A549 (cell line): Measurements from ENCODE around the gene N4BP3. TPM values are rescaled to one million over a fixed set of nuclear protein-coding genes. Genes with fewer than 3 reads are reported as not detected.

Source experiments
- ATAC-seq, 2 experiments: fragments of 200-7000 bp in 1 of 2; fragments of >200 bp in 1 of 2; cut with Nextera tagmentation in 1 of 2; cut with Tn5 transposase in 1 of 2; 3 replicates each; pipeline versions ENCODE4 v1.8.0 to v1.9.1; 2018 to 2020; ENCODE audit warnings: mild to moderate bottlenecking in 1 of 2, moderate library complexity in 1 of 2
- CTCF ChIA-PET: fragments of 300-600 bp; sonication (Branson Sonifier 250); formaldehyde crosslinking; extraction: SDS; loops from one replicate; lab custom pipeline; 2021; ENCODE audit warnings: antibody characterized with exemption, inconsistent platforms; lab: Yijun Ruan, JAX
- POLR2A ChIA-PET: fragments of 350-600 bp; formaldehyde crosslinking; extraction: SDS; loops from one replicate; lab custom pipeline; 2021; ENCODE audit warnings: antibody characterized with exemption, inconsistent platforms; lab: Yijun Ruan, JAX
- DNase-seq, 2 experiments: peaks; one replicate each; pipeline versions ENCODE4 v3.0.0 to v3.0.0-alpha.2; 2011 to 2016; ENCODE audit warnings: low read depth in 1 of 2, low spot score in 1 of 2
- FAIRE-seq: peaks from 2 replicates; lab custom pipeline; 2011; peaks lifted over from hg19 to GRCh38; lab: Jason Lieb, UNC
- H3K27ac ChIP-seq, 2 experiments: fragments of >200 bp; sonication (Bioruptor Twin); formaldehyde crosslinking; 3 replicates each; pipeline ENCODE4 v1.5.1; 2016 to 2017
- H3K4me1 ChIP-seq: fragments of >200 bp; sonication (Bioruptor Twin); formaldehyde crosslinking; 3 replicates; pipeline ENCODE4 v1.6.1; 2016
- H3K4me2 ChIP-seq: fragments of >200 bp; sonication (Bioruptor Twin); formaldehyde crosslinking; 3 replicates; pipeline ENCODE4 v1.6.1; 2016
- H3K4me3 ChIP-seq: fragments of >200 bp; sonication (Bioruptor Twin); formaldehyde crosslinking; 3 replicates; pipeline ENCODE4 v1.5.1; 2016
- H3K9me3 ChIP-seq: fragments of >200 bp; sonication (Bioruptor Twin); formaldehyde crosslinking; 3 replicates; pipeline ENCODE4 v1.6.1; 2016
- BHLHE40 ChIP-seq: IDR thresholded peaks from 2 replicates; pipeline ENCODE4 v1.6.1; 2012; ENCODE audit warnings: low read depth, low read length, inconsistent platforms
- CBX8 ChIP-seq: fragments of 200-600 bp; sonication (generic); IDR thresholded peaks from 2 replicates; pipeline ENCODE4 v1.6.1; 2016
- CTCF ChIP-seq: fragments of >200 bp; sonication (Bioruptor Twin); formaldehyde crosslinking; IDR thresholded peaks from 3 replicates; pipeline ENCODE4 v1.5.1; 2016
- E2F6 ChIP-seq: IDR thresholded peaks from 2 replicates; pipeline ENCODE4 v1.6.1; 2012; ENCODE audit warnings: low read depth, borderline replicate concordance
- EP300 ChIP-seq, 2 experiments: fragments of >200 bp; sonication (Bioruptor Twin); formaldehyde crosslinking; IDR thresholded peaks; 2 replicates in 1 of 2; 3 replicates in 1 of 2; pipeline ENCODE4 v1.6.1; 2016 to 2017
- ESRRA ChIP-seq: fragments of 150-350 bp; IDR thresholded peaks from 2 replicates; pipeline ENCODE4 v1.6.1; 2014; ENCODE audit warnings: mild to moderate bottlenecking, low read length, borderline replicate concordance
- FOSL2 ChIP-seq, 2 experiments: fragments of 450-650 bp in 1 of 2; fragments of >200 bp in 1 of 2; sonication (Bioruptor Twin) in 1 of 2; formaldehyde crosslinking; IDR thresholded peaks; 2 replicates each; pipeline versions ENCODE4 v1.5.0 to v1.6.1; 2016 to 2020; ENCODE audit warnings: mild to moderate bottlenecking in 1 of 2, moderate library complexity in 1 of 2
- FOXS1 ChIP-seq: fragments of 250-450 bp; sonication (Bioruptor Pico); IDR thresholded peaks from 2 replicates; pipeline ENCODE4 v1.5.0; 2020; ENCODE audit warnings: mild to moderate bottlenecking, moderate library complexity
- GATA3 ChIP-seq: IDR thresholded peaks from 2 replicates; pipeline ENCODE4 v1.6.1; 2012; ENCODE audit warnings: borderline replicate concordance
- HDAC2 ChIP-seq: fragments of 200-600 bp; sonication (generic); IDR thresholded peaks from 2 replicates; pipeline ENCODE4 v1.6.1; 2016
- HEYL ChIP-seq: fragments of 250-450 bp; sonication (Bioruptor Pico); IDR thresholded peaks from 2 replicates; pipeline ENCODE4 v1.8.0; 2021; ENCODE audit warnings: mild to moderate bottlenecking, moderate library complexity
- HOXB5 ChIP-seq: fragments of 250-450 bp; sonication (Bioruptor Pico); IDR thresholded peaks from 2 replicates; pipeline ENCODE4 v1.5.0; 2020; ENCODE audit warnings: mild to moderate bottlenecking, moderate library complexity
- JUN ChIP-seq, 2 experiments: fragments of >200 bp; sonication (Bioruptor Twin); formaldehyde crosslinking; IDR thresholded peaks; 2 replicates in 1 of 2; 3 replicates in 1 of 2; pipeline ENCODE4 v1.6.1; 2016 to 2017
- JUNB ChIP-seq: fragments of >200 bp; sonication (Bioruptor Twin); formaldehyde crosslinking; IDR thresholded peaks from 2 replicates; pipeline ENCODE4 v1.6.1; 2016
- MAX ChIP-seq: IDR thresholded peaks from 2 replicates; pipeline ENCODE4 v1.6.1; 2012
- MAZ ChIP-seq: fragments of 150-350 bp; IDR thresholded peaks from 2 replicates; pipeline ENCODE4 v1.6.1; 2014; ENCODE audit warnings: antibody characterized with exemption, low read depth, low read length, borderline replicate concordance
- POLR2AphosphoS2 ChIP-seq: conservative IDR thresholded peaks from 2 replicates; pipeline ENCODE4 v1.6.1; 2012; ENCODE audit warnings: low read length, improper control_type of control experiment, inconsistent platforms
- RARB ChIP-seq: fragments of 250-450 bp; sonication (Bioruptor Pico); IDR thresholded peaks from 2 replicates; pipeline ENCODE4 v1.8.0; 2021; ENCODE audit warnings: mild to moderate bottlenecking, moderate library complexity
- RCOR1 ChIP-seq: fragments of 150-350 bp; IDR thresholded peaks from 2 replicates; pipeline ENCODE4 v1.6.1; 2014; ENCODE audit warnings: antibody characterized with exemption, low read length, low read depth
- RFX5 ChIP-seq: fragments of 450-650 bp; IDR thresholded peaks from 2 replicates; pipeline ENCODE4 v1.7.1; 2014; ENCODE audit warnings: antibody characterized with exemption, mild to moderate bottlenecking, moderate library complexity
- RNF2 ChIP-seq: fragments of 200-600 bp; sonication (generic); IDR thresholded peaks from 2 replicates; pipeline ENCODE4 v1.6.1; 2016; ENCODE audit warnings: low read depth, mild to moderate bottlenecking, antibody characterized with exemption, moderate library complexity, borderline replicate concordance
- SREBF2 ChIP-seq: fragments of 450-650 bp; IDR thresholded peaks from 2 replicates; pipeline ENCODE4 v1.6.1; 2014; ENCODE audit warnings: mild to moderate bottlenecking, moderate library complexity
- TFCP2L1 ChIP-seq: fragments of 250-450 bp; sonication (Bioruptor Pico); IDR thresholded peaks from 2 replicates; pipeline ENCODE4 v1.5.0; 2021; ENCODE audit warnings: mild to moderate bottlenecking
- ZC3H11A ChIP-seq: fragments of 450-650 bp; IDR thresholded peaks from 2 replicates; pipeline ENCODE4 v1.6.1; 2014; ENCODE audit warnings: antibody characterized with exemption, mild to moderate bottlenecking
- ZFP36 ChIP-seq: fragments of 450-650 bp; IDR thresholded peaks from 2 replicates; pipeline ENCODE4 v1.6.1; 2014; ENCODE audit warnings: borderline replicate concordance; ENCODE audit not compliant: partially characterized antibody
- ZNF302 ChIP-seq: fragments of 250-450 bp; sonication (Bioruptor Pico); IDR thresholded peaks from 2 replicates; pipeline ENCODE4 v1.9.0; 2021; ENCODE audit warnings: inconsistent platforms, mild to moderate bottlenecking, moderate library complexity
- WGBS: methylation state at CpG from one replicate; pipeline ENCODE4 v1.1.6; 2017; ENCODE audit errors: missing lambda C conversion rate; 5-methylcytosine and 5-hydroxymethylcytosine counted together
- polyA plus RNA-seq, 4 experiments: library from polyadenylated mRNA; depleted of rRNA in 3 of 4; stranded (reverse); fragments of >200 nt; fragmentation: RNase III in 1 of 4; extraction: RNeasy Plus Mini Kit Qiagen cat#74134 plus additional on column Dnase treatment in 1 of 4; gene quantifications; 2 replicates in 3 of 4; 3 replicates in 1 of 4; pipeline ENCODE4 v1.2.3, GENCODE V29; 2011 to 2017

Gene N4BP3
- polyA plus RNA-seq, 2 of the 4 experiments (the other 2 are of a cell fraction): 0.12 to 0.15 TPM

GRCh38 chr5:178107756-178108310 is 5.5 kb upstream of the N4BP3 start:
- FAIRE-seq (no peak), ATAC-seq (peak in 1 of 2 experiments; percentile 23; a peak in 3 of 6 replicates)
- POLR2A ChIA-PET: no interaction called here

GRCh38 chr5:178108446-178108845 is 4.9 kb upstream of the N4BP3 start:
- TF ChIP-seq SREBF2 (no peak), JUNB (no peak), MAX (no peak), FOSL2 (IDR thresholded peaks at IDR 0.05) (no peak), FOSL2 (CRISPR knock-in tag; IDR thresholded peaks at IDR 0.05) (no peak), RNF2 (no peak)
- TF ChIP-seq, all 56 proteins: peak for 0
- ChIA-PET POLR2A (no interaction called here), CTCF (interaction anchor here (1.7 to 5.6 kb wide), 2 partner anchors 12 to 33 kb away, joined by 7 to 25 read pairs; no protein-coding TSS in a partner anchor)
- ATAC-seq: no peak
- Histone ChIP-seq H3K9me3 (no peaks in the 10 kb centered on the region), H3K4me3 (no peak overlapping the region), H3K4me2 (no peak overlapping the region), H3K4me1 (0 out of 3 replicates have a peak, but pooled peaks cover 3% of the 10 kb centered on the region), H3K27ac (no peak overlapping the region)
- WGBS: 73% methylated on average over 7 of the region's 7 CpGs
- no peak for DNase-seq
- FAIRE-seq: no peak

More at GRCh38 chr5:178107756-178108310, 5.5 kb upstream of the N4BP3 start:
- no peak for TF ChIP-seq TFCP2L1 (CRISPR knock-in tag)
- TF ChIP-seq ZNF302 (CRISPR knock-in tag): no peak
- no peak for TF ChIP-seq FOXS1 (CRISPR knock-in tag)
- no peak for TF ChIP-seq ZC3H11A
- TF ChIP-seq HOXB5 (CRISPR knock-in tag): no peak
- TF ChIP-seq RARB (CRISPR knock-in tag): no peak
- TF ChIP-seq RCOR1: no peak
- no peak for TF ChIP-seq EP300 (IDR thresholded peaks at IDR 0.05)
- no peak for TF ChIP-seq JUN (IDR thresholded peaks at IDR 0.05)
- no peak for TF ChIP-seq JUNB
- no peak for TF ChIP-seq E2F6
- TF ChIP-seq ESRRA: no peak
- TF ChIP-seq CBX8: no peak
- no peak for TF ChIP-seq BHLHE40
- TF ChIP-seq ZFP36: no peak
- TF ChIP-seq RFX5: no peak
- TF ChIP-seq GATA3: no peak
- TF ChIP-seq POLR2AphosphoS2: no peak
- TF ChIP-seq HEYL (CRISPR knock-in tag): no peak
- no peak for TF ChIP-seq HDAC2
- Histone ChIP-seq H3K9me3 (no peaks in the 10 kb centered on the region), H3K27ac (no peak overlapping the region), H3K4me3 (no peak overlapping the region), H3K4me1 (0 out of 3 replicates have a peak, but pooled peaks cover 3% of the 10 kb centered on the region), H3K4me2 (no peak overlapping the region)
- CTCF ChIA-PET: interaction anchor here (1.1 to 5.6 kb wide), 3 partner anchors 13 to 56 kb away, joined by 3 to 25 read pairs (median 7); no protein-coding TSS in a partner anchor
- WGBS: 75% methylated on average over 5 of the region's 5 CpGs
- DNase-seq: no peak

GRCh38 chr5:178108966-178109365 is 4.4 kb upstream of the N4BP3 start:
- TF ChIP-seq RCOR1 (no peak), HEYL (CRISPR knock-in tag) (no peak), ZC3H11A (no peak), CTCF (no peak), RNF2 (no peak), ZFP36 (no peak), BHLHE40 (no peak), RFX5 (no peak), MAZ (no peak)
- no peak overlapping the region for H3K4me2 ChIP-seq
- no peak for DNase-seq
- ATAC-seq: no peak
- peaks cover 6% of the 10 kb centered on the region; the same call in 2 of the 3 replicates for H3K4me1 ChIP-seq
- no peaks in the 10 kb centered on the region for H3K9me3 ChIP-seq
- ChIA-PET CTCF (interaction anchor here (0.6 to 5.6 kb wide), 3 partner anchors 33 to 91 kb away, joined by 4 to 25 read pairs (median 4); no protein-coding TSS in a partner anchor), POLR2A (no interaction called here)
- H3K4me3 ChIP-seq: no peak overlapping the region
- no peak for FAIRE-seq
- H3K27ac ChIP-seq: no peak overlapping the region
